ENCODE data around the gene VAMP8.
"Not testable (repeated sequence)": the region's sequence is repeated elsewhere in the genome, so short reads cannot be mapped to it uniquely, and the experiment has no call there.

The VAMP8 gene

DNA sequence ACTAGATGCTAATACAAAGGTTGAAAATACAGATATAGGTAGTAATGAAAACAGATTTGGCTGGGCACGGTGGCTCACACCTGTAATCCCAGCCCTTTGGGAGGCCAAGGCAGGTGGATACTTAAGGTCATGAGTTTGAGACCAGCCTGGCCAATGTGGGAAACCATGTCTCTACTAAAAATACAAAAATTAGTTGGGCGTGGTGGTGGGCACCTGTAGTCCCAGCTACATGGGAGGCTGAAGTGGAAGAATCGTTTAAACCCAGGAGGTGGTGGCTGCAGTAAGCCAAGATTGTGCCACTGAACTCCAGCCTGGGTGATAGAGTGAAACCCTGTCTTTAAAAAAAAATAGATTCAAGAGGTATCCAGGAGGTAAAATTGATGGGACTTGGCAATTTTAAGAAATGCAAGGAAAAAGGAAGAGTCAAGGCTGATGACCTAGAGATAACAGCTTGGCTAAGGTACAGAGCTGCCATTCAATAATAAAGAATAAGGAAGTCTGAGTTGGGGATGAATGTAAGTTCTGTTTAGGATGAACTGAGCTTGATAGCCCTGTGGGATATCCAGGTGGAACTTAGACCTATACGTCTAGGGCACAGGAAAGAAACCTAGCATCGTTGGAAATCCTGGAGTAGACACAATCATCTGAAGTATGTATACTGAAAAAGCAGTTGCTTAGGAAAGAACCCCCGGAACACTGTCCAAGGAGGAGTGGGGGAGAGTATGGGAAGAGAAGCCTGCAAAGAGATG lies 29.4 kb upstream of the VAMP8 start:
- no peak for DNase-seq

DNA sequence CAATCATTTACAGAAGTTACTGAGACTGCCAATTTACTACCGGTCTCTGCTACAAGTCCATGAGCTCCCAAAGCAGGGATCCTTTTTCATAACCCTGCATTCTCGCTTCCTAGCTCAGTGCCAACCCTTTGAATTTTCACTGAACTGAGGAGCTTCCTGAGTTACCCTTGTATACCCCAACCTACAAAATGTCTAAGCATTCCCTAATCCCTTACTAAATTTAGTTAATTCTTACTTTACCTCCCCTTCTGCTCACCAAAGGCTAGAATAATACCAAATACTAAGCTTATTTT lies 28.8 kb upstream of the VAMP8 start:
- no peak for DNase-seq

DNA sequence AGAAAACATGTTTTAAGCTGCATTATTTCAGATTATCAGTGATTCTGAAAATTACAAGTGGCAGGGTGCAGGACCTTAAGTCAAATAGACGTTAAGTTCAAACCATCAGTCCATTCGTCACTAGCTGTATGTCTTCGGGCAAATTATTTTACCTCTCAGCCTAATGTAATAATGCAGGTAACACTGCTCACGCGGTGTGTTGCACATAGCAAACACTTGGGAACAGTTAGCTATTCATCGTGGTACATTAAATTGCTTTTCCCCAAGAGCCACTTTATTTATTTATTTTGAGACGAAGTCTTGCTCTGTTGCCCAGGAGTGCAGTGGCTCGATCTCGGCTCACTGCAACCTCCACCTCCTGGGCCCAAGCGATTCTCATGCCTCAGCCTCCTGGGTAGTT lies 28.3 kb upstream of the VAMP8 start:
- DNase-seq, result no peak

DNA sequence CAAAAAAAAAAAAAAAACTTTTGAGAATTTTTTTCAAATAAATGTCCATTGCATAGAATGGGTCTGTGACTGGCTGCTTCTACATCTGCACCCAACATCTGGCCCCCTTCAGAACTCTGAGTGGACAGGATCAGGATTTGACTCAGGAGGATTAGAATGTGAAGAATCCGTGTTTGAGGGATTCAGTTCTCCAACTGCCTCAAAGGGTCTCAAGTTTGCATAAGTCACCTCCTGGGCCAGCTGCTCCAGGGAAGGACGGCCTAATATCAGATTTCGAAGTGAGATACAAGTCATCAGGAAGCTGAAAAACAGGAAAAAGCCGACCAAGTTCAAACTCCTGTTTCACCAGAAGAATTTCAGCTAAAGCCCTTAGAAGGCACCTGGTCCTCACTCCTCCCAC lies 27.6 kb upstream of the VAMP8 start:
- no peak for DNase-seq

DNA sequence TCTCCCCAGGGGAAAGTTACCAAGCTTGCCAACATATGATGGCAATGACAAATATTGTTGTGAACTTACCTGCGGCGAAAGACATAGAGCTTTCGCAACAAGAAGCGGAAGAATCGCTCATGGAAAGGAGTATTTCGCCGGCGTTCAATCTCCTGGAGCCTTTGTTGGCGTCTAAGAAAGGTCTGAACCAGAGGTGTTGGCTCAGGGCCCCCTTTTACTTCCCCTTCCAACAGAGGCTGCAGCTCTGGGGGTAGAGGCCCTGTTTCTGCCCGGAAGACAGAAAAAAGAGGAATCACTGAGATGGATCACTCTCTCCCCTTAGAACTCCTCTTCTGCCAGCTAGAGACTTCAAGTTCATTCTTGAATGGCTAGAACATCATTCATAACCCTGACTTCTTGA lies 26.9 kb upstream of the VAMP8 start:
- no peak for DNase-seq

DNA sequence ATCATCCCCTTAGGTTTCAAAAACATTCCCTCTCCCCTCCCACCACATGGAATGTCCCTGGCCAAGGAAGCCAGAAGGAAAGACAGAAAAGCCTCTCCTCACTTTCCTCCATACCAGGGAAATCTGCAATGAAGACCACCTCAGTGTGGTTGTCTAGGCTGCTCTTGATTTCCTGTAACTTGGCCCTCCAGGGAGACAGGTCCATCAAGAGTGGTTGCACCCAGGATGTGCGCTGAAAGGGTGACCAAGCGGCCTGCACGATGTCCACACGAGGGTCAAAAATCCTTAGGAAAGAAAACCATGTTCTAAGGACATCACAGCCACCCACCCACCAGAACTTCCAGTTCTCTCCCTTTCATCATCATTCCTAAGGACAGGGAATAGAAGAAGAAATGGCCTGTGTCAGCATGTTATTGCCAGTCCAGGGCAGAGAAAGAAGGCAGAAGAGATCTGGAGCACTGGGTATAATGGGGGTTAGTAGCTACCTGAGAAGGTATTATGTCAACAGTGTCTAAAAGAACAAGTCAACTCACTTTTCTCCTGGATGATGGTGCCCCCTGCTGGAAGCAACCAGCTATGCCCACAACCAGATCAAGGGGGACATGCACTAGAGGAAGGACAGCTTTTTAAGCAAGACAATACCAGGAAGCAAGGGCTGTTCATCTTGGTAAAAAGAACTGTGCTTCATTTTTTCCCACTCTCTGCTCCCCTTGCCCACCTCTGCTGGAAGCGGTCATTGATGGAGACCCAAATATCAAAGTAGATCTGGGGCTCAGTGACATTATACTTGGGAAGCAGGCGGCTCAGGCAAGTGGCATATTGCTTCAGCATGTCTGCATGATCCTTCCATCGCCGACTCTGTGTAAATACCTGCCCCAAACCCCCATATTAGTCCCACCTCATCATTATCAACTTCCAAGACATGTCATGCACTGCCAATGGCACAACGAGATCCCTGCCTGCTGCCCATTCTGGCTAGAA lies 25.4 kb upstream of the VAMP8 start:
- DNase-seq, result peak; percentile 50

DNA sequence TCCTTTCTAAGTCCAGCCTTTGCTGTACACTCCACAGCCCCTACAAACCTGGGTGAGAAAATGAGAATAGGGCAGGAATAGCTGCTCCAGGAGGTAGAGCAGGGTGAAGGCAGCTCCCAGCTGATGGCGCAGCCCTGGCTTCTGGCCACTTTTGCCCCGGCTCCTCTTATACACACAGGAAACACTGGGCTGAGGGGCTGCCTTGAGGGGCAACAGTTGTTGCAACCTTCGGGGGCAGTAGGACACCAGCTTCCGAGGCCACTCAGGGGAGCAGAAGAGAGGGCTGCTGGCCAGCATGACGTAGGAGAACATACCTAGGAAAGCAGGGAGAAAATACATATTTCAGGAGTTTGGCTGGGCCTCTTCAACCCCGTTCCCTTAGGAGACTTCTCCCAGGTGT lies 24.2 kb upstream of the VAMP8 start:
- DNase-seq, result no peak

DNA sequence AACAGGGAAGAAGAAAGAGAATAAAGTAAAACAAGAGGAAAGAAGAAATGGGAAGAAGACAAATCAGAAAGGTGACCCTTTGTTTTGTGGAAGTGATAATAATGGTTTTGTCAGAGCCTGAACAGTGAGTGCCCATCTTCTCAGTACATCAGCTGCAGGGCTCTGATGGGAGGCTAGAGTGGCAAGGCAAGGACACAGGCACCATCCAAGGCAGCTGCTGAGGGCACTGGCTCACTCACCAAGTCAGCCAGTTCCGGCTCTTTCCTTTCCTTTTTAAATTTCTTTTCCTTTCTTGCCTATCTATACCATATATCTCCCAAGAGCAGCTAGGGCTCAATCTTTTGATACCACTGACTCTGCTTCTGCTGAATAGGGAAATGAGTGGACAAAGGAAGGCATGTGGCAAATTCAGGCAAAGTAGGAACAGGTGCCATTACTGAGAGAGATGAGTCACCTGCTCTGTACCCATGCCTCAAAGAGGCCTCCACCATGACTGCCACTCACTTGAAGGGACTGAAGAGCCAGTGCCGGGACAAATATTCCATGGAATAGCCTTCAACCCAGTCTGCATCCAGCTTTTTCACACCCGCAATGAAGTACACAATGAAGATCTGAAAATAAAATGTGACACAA lies 22.3 kb upstream of the VAMP8 start:
- no peak for DNase-seq

DNA sequence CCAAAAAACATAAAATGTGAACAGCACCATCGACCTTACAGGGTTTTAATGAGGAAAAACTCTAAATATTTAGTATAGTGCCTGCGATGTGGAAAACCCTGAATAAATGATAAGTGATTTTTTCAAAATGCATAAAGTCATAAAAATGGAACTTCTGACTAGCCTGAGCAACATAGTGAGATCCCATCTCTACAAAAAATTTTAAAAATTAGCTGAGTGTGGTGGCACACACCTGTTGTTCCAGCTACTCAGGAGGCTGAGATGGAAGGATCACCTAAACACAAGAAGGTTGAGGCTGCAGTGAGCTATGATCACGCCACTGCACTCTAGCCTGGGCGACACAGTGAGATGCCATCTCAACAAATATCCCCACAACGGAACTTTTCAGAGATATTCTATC lies 20.3 kb upstream of the VAMP8 start:
- no peak for DNase-seq

DNA sequence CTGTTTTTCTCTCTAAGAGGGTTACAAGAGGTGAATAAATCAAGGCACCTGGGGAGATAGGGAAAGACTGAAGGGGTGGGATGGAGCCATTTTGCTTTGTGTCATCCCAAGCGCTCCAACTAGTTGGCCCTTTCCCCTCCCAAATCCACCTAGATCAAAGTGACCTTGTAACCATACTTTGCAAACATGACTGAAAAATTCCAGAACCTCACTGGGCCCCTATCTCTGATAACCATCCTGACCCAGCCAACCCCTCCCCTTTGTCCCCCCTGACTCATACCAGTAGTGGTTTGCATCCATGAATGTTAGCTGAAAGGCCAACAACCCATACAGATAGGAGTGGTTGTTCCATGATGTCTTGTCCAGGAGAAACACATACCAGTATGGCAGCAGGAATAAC lies 19.2 kb upstream of the VAMP8 start:
- no peak for DNase-seq

DNA sequence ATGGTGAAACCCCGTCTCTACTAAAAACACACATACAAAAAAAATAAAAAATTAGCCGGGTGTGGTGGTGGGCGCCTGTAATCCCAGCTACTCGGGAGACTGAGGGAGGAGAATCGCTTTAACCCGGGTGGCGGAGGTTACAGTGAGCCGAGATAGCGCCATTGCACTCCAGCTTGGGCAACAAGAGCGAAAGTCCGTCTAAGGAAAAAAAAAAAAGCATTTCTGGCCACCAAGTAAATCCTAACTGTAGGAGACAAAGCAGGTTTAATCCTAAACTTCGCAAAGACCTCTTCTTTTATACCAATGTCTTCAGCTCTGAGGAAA lies 17.0 kb upstream of the VAMP8 start:
- not testable (repeated sequence) for DNase-seq

DNA sequence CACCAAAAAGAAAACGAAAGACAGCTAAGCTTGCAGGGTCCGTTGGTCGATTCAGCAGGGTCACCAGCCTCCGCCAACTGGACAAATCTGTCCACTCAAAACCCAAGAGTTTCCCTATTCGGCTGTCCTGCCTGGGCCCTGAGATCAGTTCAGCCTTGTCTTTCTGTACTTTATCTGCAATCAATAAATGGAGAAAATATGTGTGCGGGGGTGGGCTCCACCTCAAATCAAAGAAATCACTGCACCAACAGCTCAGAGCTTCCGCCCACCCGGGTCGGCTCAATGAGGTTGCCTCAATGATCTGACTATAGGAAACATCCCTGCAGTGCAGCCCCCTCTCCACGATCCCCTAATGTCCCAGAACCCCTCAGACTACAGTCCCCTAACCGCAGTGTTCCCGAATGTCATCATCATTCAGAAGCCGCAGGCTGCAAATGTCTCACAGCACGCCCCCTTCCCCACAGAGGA lies 16.5 kb upstream of the VAMP8 start:
- no peak for DNase-seq

DNA sequence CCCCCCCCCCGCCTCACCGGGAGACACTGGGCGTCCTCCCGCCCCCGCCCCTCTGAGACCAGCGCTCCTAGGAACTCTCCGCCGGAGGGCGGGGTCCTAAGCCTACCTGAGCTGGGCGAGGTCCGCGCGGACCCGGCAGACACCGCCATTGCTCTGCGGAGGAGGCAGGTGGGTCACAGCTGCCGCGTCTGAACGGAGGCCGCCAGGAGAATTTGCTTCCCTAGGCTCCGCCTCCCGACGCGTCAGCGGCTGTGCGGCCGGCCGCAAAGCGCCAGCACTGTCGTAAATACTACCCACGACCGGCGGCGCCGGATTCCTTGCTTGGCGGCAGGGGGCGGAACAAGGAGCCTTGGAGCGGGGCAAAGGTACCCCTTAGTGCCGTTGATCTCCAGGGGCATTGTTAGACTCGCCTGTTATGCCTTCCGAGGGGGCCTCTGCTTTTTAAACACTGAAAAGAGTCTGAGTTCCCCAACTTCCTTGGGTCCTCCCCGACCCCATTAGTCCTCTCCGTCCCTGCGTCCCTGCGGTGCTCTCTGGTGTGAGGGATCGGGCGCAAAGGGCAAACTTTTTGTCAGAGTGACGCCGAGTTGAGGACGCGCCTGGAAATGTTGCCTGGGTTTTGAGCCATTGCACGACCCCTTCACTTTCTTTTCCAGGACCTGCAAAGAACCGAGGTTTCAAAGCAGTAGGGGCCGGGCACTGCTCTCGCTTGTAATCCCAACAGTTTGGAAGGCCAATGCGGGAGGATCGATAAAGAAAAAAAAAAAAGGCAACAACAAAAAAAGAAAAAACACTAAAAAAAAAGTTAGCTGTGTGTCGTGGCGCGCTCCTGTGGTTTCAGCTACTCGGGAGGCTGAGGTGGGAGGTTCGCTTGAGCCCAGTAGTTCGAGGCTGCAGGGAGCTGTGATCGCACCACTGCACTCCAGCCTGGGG lies 15.8 kb upstream of the VAMP8 start, which contains the start of gene GGCX:
GGCX (minus strand) TSS at position 214 of the 933 bp plus-strand sequence; CDS start at position 149, 65 bp downstream.
- DNase-seq, result peak; percentile 82

DNA sequence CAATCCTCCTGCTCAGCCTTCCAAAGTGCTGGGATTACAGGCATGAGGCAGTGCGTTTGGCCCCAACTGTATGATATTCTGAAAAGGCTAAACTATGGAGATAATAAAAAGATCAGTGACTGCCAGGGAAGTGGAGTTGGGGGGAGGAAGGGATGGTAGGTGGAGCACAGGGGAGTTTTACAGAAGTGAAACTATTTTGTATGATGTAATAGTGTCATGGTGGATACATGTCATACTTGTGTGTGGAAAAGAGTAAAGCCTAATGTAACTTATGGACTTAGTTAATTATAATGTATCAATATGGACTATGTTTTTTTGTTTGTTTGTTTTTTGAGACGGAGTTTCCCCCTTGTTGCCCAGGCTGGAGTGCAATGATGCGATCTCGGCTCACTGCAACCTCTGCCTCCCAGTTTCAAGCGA lies 13.2 kb upstream of the VAMP8 start:
- no peak for DNase-seq

DNA sequence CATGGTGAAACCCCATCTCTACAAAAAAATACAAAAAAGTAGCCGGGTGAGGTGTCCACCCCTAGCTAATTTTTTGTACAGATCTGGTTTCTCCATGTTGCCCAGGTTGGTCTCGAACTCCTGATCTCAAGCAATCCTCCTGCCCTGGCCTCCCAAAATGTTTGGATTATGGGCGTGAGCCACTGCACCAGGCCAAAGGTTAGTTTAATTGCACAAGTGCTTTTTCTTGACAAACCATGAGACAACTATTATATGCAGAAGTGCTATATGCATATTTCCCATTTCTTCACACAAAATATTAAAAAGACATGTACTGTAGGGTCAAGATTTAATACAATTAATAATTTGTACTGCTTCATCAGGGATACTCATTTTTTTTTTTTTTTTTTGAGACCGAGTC lies 11.1 kb upstream of the VAMP8 start:
- no peak for DNase-seq

DNA sequence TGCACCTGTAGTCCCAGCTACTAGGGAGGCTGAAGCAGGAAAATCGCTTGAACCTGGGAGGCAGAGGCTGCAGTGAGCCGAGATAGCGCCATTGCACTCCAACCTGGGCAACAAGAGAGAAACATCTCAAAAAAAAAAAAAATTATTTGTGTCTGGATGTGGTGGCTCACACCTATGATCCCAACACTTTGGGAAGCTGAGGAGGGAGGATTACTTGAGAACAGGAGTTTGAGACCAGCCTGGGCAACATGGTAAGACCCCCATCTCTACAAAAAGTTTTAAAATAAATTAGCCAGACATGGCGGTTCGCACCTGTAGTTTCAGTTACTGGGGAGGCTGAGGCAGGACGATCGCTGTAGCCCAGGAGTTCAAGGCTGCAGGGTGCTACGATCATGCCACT lies 1.6 kb upstream of the VAMP8 start:
- no peak for DNase-seq

DNA sequence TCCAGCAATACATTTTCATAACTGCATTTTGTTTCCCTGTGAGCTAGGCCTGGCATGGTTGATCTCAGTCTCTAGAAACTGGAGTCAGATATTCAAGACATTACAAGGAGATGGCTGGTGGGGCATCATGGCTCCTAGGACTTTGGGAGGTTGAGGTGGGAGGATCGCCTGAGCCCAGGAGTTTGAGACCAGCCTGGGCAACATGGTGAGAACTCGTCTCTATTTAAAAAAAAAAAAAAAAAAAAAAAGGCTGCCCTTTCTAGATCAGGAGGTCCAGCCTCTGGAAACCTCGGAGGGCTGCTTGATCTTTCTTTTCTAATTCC lies 362 bp upstream of the VAMP8 start:
- DNase-seq, result no peak

DNA sequence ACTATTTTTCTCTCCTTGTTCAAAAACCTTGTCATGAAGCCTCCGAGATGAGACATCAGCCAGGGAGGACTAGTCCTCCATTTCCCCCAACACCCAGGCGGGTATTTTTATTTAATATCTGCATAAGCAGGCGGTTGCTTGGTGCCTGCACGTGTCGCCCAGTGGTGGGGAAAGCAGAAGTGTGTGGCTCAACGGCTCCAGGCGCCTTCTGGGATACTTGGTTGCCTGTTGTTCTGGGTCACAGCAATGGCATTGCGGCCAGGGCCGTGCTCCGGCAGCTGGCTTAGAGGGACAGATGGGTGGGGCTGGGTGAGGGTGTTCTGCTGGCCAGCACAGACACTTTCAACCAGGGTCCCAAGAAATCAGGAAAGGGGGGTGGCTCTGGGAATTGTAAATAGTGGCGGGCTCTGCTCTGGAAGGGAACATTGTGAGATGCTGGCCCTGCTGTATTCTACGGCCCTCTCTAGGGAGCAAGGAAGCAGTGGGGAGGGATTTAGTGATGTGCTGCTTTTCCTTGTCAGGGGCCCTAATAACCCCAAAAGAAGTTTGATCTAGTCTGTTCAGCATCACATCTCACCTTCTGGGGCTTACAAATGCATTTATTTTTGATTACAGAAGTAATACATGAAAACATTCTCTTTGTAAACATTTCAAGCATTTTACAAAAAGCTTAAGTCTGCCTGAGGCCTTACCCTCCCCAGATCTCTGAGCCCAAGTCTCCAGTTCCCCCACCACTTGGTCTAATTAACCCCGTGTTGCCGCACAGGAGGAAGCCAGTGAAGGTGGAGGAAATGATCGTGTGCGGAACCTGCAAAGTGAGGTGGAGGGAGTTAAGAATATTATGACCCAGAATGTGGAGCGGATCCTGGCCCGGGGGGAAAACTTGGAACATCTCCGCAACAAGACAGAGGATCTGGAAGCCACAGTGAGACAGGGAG lies 1.1 kb downstream of the VAMP8 start:
- no peak for DNase-seq

DNA sequence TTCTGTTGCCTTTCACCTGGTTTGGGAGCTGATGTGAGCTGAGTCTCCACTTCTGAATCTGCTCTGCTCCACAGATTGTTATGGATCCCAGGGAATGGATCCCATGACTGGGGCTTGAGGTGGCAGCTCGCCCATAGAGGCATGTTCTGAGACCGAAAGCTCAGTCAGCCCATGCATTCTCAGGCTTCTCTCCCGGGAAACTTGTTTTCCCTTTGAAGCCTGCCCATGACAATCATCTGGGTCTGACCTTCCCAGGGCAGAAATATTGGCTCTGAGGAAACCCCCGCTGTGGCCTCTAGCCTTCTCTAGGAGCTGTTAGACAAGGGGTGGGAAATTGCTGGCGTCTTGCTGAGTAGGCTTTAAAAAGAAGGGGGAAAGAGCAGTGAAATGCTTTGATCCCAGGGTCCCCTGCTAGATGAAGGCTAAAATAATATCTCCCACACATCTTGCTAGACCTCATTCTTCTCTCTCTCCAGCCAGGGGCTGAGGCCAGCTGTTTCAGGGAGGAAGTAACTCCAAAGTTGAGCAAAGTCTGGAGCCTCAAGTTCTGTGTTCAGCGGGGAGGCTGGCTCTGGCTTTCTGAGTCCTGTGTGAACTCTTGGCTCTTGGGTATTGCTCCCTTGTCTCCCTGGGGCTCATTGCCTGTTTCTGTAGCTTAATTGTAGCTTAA lies 2.0 kb downstream of the VAMP8 start:
- no peak for DNase-seq

DNA sequence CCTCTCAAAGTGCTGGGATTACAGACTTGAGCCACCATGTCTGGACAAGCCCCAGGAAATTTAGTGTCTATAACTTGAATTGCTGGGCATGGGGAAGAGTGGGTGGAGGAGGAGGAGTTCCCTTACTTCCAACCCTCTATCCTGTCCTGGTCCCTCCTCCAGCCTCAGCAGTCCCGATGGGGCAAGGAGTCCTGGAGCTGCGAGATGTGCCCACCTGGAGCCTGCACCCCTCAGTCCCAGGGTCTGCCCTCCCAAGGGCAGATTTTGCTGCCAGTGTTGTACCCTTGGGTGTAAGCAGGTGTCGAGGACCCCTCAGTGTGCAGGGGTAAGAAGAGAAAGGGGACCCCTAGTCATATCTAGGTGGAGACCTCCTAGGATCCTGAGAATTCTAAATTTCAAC lies 2.8 kb downstream of the VAMP8 start:
- DNase-seq, result no peak

DNA sequence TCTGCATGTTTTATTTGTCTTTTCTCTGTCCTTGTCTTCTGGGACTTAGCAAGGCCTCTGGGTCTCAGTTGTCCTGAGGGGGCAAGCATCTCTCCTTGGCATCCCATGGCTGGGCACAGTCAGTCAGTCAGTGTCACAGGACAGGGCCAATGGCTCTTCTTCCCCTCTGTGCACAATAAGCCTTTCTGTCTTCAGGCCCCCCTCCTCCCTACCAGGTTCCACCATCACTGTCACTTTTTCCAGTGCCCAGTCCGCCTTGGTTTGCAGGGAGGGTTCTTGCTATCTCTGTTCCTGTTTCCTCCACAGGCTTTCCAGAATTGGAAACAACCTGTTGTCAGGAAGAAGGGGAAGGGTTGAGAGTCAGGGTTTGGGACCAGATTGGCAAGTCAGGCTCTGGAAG lies 5.1 kb downstream of the VAMP8 start:
- DNase-seq, result no peak

Measured in T1000 (cell line).